ENCODE results near the gene N4BP3.

DNA sequence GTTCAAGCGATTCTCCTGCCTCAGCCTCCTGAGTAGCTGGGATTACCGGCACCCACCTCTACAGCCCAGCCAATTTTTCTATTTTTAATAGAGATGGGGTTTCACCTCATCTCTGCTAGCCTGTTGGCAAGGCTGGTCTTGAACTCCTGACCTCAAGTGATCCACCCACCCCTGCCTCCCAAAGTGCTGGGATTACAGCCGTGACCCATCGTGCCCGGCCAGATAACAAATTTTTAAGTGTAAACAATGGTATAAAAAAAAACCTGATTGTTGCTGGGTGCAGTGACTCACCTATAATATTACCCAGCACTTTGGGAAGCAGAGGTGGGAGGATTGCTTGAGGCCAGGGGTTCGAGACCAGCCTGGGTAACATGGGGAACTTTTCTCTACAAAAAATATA, 28.0 kb upstream of the N4BP3 start:
- no peak for TF ChIP-seq CTCF (IDR thresholded peaks at IDR 0.05)
- no peak for TF ChIP-seq EP300 (IDR thresholded peaks at IDR 0.05)

Measured in suprapubic skin (tissue), 3 donors.